Epithelial cell of proximal tubule (primary cell): ENCODE data around the gene ROR1. TPM values are rescaled to one million over a fixed set of nuclear protein-coding genes. Genes with fewer than 3 reads are reported as not detected.

Experiments
- DNase-seq: peaks from one replicate; pipeline ENCODE4 v3.0.0-alpha.2; 2011; ENCODE audit warnings: low read depth
- H3K4me3 ChIP-seq: 2 replicates; pipeline ENCODE4 v1.5.1; 2011; ENCODE audit warnings: low read depth, mild to moderate bottlenecking, low read length
- CTCF ChIP-seq: conservative IDR thresholded peaks from 2 replicates; pipeline ENCODE4 v1.5.1; 2012; ENCODE audit warnings: low read depth, mild to moderate bottlenecking, low read length
- total RNA-seq: library from RNA; depleted of rRNA; stranded (reverse); fragments of >200 nt; gene quantifications from 2 replicates; pipeline ENCODE4 v1.2.3, GENCODE V29; 2015

Gene ROR1
- total RNA-seq, 1 donor from 2014 or later: 5.9 TPM

GRCh38 chr1:64042331-64043100 lies 268.7 kb downstream of the ROR1 start:
- DNase-seq: peak; percentile 83
- no peak overlapping the region for H3K4me3 ChIP-seq
- TF ChIP-seq CTCF: no peak

- no peak overlapping the region for H3K4me3 ChIP-seq
- TF ChIP-seq CTCF: no peak
- no peak for DNase-seq
Observed at GRCh38 chr1:64043288-64043687, 269.5 kb downstream of the ROR1 start.

GRCh38 chr1:64043976-64044375 lies 270.2 kb downstream of the ROR1 start:
- H3K4me3 ChIP-seq: no peak overlapping the region
- DNase-seq: no peak
- no peak for TF ChIP-seq CTCF

- no peak for TF ChIP-seq CTCF
- no peak overlapping the region for H3K4me3 ChIP-seq
- no peak for DNase-seq
Observed at GRCh38 chr1:64046243-64046642, 272.4 kb downstream of the ROR1 start.

- no peak for DNase-seq
- no peak for TF ChIP-seq CTCF
- H3K4me3 ChIP-seq: no peak overlapping the region
Observed at GRCh38 chr1:64046891-64047290, 273.1 kb downstream of the ROR1 start.

GRCh38 chr1:64047549-64047996 lies 273.8 kb downstream of the ROR1 start:
- TF ChIP-seq CTCF: no peak
- H3K4me3 ChIP-seq: no peak overlapping the region
- DNase-seq: no peak

GRCh38 chr1:64049900-64050540 lies 276.2 kb downstream of the ROR1 start:
- no peak overlapping the region for H3K4me3 ChIP-seq
- TF ChIP-seq CTCF: no peak
- DNase-seq: no peak
